Urinary bladder (tissue), 4 donors: ENCODE results near the gene NGRN. TPM values are rescaled to one million over a fixed set of nuclear protein-coding genes. Genes with fewer than 3 reads are reported as not detected.

Experiments used
- DNase-seq: peaks from one replicate; pipeline ENCODE4 v3.0.0-alpha.2; 2015; ENCODE audit errors: extremely low spot score
- H3K27ac ChIP-seq: one replicate; pipeline ENCODE4 v1.5.1; 2013; ENCODE audit warnings: low read depth, mild to moderate bottlenecking, moderate library complexity
- H3K36me3 ChIP-seq: one replicate; pipeline ENCODE4 v1.6.1; 2013; ENCODE audit warnings: mild to moderate bottlenecking, moderate library complexity; ENCODE audit not compliant: insufficient read depth
- H3K4me1 ChIP-seq: one replicate; pipeline ENCODE4 v1.6.1; 2013; ENCODE audit warnings: mild to moderate bottlenecking, moderate library complexity; ENCODE audit not compliant: insufficient read depth
- H3K4me3 ChIP-seq: one replicate; pipeline ENCODE4 v1.5.1; 2013; ENCODE audit warnings: low read depth, low read length
- WGBS: extraction: QIAGEN DNeasy Blood & Tissue Kit; methylation state at CpG from one replicate; pipeline ENCODE4 v1.1.7; 2013; 5-methylcytosine and 5-hydroxymethylcytosine counted together
- polyA plus RNA-seq: library from polyadenylated mRNA; stranded (reverse); fragments of 200-250 nt; gene quantifications from one replicate; pipeline ENCODE4 v1.2.3, GENCODE V29; 2013
- total RNA-seq: library from RNA; depleted of rRNA; stranded (reverse); fragments of >200 nt; gene quantifications from one replicate; pipeline ENCODE4 v1.2.3, GENCODE V29; 2014
- donor health status: healthy with polysubstance abuse.
- donor health status: healthy.

Gene NGRN
- total and polyA plus RNA-seq, 2 donors, result 72.2 to 104 TPM

DNA sequence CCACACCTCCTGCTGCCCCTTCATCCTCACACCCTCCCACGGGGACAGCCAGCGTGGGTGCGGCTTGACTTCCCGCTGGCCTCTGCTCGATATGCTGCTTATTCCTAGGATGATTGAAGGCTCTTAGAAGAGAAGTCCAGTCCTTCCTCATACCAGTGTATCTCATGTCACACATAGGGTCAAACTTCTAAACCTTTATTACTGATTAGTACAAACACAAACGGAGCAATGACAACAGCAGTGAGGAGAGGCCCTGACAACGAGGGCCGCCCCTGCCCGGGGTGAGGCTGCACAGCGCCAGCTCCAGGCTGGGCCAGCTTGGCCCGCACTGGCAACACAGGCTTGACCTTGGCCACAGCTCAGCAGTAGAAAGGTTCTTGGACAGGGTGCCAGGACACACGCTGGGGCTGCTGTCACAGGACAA is 35.4 kb upstream of the NGRN start:
- 73% methylated on average over 12 of the region's 12 CpGs for WGBS
- Histone ChIP-seq H3K4me3 (no peak overlapping the region), H3K27ac (no peak overlapping the region), H3K4me1 (no peaks in the 10 kb centered on the region), H3K36me3 (peaks cover 9% of the 10 kb centered on the region)
- no peak for DNase-seq

DNA sequence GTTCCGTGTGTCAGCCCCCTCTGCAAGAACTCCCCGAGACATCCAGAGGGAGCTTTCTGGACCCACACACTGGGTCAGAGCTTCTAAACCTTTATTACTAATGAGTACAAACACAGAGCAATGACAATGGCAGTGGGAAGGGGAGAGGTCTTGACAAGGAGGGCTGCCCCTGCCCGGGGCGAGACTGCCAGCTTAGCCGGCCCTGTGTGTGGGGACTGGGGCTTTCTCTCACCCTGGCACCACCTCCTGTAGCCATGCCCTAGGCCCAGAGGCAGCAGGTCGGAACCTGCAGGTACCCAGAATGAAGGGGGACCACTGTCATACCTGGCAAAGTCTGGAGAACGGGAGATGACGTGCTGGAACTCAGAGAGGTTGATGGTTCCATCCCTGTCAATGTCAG is 34.9 kb upstream of the NGRN start:
- Histone ChIP-seq H3K27ac (peak overlapping the region; percentile 25), H3K4me3 (no peak overlapping the region), H3K36me3 (peaks cover 6% of the 10 kb centered on the region), H3K4me1 (no peaks in the 10 kb centered on the region)
- no peak for DNase-seq
- 88% methylated on average over 8 of the region's 8 CpGs for WGBS

DNA sequence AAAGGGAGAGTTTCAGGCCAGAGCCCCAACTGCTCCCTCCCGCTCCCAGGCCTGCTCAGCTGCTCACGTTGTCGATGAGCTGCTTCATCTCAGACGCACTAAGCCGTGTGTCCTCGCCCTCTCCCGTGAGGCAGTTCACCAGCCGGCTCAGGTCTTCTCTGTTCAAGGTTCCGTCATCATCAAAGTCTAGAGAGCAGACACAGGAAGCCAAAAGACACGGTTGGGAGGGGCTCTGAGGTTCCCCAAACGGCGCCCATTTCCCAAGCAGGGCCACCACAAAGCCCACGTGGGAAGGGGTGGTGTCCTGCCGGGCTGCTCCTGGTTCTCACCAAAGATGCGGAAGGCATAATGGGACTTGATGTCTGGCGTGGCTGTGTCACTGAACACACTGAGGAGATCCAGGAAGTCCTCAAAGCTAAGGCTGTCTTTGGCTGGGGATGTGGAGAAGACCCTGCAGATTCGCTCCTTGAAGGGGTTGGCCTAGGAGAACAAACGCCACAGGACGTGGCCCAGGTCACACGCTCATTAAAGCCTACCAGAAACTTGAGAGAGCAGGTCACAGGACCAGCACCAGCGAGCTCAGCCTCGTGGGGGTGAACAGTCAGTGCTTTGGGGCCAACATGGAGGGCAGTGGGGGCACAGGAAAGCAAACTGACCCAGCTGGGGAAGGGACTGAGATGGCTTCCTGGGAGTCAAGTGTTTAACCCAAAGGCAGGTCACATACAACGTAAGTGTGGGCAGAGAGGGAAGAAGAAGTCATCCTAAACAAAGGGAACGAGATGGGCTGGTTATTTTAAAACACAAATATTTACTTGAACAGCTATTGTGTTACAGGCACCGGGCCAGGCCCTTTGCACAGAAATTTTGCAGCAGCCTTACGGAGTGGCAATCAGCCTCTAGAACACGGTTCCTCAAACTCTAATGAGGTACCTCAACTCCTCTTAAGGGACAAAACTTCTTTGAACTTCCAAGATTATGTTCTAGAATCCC is 34.1 kb upstream of the NGRN start:
- H3K27ac ChIP-seq, result peak overlapping the region; percentile 50
- 67% methylated on average over 27 of the region's 27 CpGs for WGBS
- no peak for DNase-seq

DNA sequence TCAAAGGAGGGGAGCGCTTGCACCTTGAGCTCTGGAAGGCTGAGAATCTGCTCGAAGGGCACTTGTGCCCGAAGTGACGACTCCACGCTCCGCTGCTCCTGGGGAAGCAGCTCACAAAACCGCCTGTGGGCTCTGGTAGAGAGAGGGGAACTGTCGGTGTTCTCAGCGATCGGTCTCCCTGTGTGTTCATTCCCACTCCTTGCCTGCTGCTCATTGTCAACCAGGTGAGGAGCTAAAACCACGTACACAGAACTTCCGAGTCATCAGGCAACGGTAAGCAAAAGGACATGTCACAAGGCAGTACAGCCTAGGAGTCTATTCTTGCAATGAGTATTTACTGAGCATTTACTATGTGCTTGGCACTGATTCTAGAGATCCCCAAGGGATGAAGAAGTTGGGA is 33.3 kb upstream of the NGRN start:
- 87% methylated on average over 13 of the region's 13 CpGs for WGBS
- H3K4me3 ChIP-seq, result no peak overlapping the region

More for the DNA sequence above, 34.1 kb upstream of the NGRN start:
- Histone ChIP-seq H3K36me3 (peaks cover 3% of the 10 kb centered on the region), H3K4me1 (no peaks in the 10 kb centered on the region), H3K4me3 (no peak overlapping the region)

DNA sequence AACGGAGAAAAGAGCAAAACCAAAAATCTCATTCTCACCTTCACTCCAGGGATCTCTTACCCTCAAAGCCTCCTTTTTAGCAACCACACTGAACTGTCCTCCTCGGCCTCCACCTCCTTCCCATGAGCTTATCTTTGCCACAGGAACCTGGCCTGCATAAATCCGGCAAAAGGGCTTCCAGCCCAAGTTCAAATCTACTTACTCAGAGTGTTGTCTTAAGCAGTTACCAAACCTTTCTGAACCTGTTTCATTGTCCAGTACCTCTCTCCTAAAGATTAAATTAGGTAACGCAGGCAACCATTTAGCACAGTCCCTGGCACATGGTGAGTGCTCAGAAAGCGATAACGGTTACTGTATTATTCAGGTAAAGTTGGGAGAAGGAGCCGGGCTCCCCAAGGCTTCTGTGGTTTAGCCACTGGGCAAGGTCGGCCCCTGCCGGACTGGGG is 32.5 kb upstream of the NGRN start:
- no peak for DNase-seq
- H3K4me3 ChIP-seq, result peak overlapping the region; percentile 74
- no peaks in the 10 kb centered on the region for H3K4me1 ChIP-seq
- 12% methylated on average over 9 of the region's 9 CpGs for WGBS
- H3K27ac ChIP-seq, result peak overlapping the region; percentile 89
- peaks cover 2% of the 10 kb centered on the region for H3K36me3 ChIP-seq

More for the DNA sequence above, 33.3 kb upstream of the NGRN start:
- peaks cover 2% of the 10 kb centered on the region for H3K36me3 ChIP-seq
- no peak overlapping the region for H3K27ac ChIP-seq
- DNase-seq, result no peak
- H3K4me1 ChIP-seq, result no peaks in the 10 kb centered on the region

DNA sequence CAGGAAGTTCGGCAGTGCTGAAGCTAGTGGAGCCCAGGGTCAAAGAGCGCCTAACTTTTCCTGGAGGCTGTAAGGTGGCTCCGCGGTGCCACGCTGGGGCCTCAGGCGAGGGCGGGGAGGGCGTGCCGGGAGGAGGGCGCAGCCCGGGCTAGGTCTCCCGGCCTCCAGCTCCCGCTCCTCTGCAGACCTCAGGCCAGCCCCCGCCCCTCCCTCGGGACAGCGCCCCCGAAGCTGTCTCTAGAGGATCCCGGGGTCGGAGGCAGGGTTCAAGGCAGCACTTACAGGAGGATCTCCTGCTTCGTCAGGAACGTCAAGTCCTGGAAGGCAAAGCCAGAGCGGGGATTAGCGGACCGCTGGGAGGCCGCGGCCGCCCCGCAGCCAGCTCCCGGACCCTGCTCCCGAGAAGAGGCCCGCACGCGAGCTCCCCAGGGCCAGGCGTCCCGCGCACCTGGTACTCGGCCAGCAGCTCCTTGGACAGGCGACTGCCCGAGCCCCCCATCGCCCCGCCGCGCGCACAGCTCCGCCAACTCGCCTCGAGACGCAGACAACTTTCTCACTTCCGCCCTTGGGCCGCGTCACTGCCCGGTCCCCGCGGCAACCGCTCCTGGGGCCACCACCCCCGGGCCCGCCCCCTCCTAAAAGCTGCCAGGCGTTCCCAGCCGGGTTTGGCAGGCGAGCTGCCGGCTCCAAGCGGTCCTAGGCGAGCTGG is 31.9 kb upstream of the NGRN start, which contains the start of gene CIB1:
Gene CIB1 (minus strand): TSS at position 555 of the 709 bp plus-strand sequence. CDS start 56 bp downstream, at position 499.
- DNase-seq, result peak; percentile 73
- peaks cover 2% of the 10 kb centered on the region for H3K36me3 ChIP-seq
- H3K4me3 ChIP-seq, result peak within 1 kb of the TSS; percentile 74
- peak within 1 kb of the TSS; percentile 89 for H3K27ac ChIP-seq
- no peaks in the 10 kb centered on the region for H3K4me1 ChIP-seq
- under 1% methylated on average over 63 of the region's 63 CpGs for WGBS

DNA sequence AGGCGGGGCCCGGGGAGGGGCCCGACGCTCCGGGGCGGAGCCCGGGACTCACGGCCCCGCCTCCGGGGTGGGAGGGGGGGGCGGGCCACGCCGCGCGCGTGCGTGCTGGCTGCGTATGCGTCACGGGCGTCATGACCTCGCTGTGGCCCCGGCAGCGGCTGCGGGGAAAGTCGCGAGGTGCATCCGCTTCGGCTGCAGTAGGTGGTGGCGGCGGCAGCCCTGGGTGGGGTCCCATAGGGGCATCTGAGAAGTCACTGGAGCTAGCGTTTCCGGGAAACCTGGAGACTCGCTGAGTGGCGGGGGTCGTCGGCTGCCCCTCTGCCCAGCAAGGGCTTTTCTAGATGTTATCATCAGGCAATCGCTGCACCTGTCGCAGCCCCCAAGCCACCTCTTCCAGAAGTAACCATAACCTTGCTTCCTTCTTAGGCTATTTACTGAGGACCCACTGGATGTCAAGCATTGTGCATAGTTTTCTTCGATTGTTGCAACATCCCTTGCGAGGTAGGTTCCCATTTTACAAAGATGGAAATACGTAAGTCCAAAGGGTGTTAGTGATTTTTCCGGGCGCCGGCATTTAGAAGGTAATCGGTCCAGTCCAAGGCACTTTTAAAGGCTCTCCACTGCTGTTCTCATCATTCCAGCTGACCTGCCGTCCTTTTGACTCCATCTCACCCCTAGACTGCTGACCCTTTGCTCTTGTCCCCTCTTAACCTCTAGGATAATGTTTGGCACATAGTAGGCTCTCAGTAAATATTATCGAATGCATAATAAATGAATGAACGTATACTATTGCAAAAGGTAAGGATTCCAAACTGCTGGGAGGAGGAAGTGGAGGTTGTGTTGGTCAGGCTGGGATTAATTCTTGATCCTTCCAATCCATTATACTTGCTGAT is 31.1 kb upstream of the NGRN start, which contains the start of gene GDPGP1:
Gene GDPGP1 (plus strand): TSS at position 114 of the 893 bp plus-strand sequence. CDS start 6,700 bp downstream, outside the sequence.
- WGBS, result 6% methylated on average over 49 of the region's 49 CpGs
- Histone ChIP-seq H3K4me3 (peak within 1 kb of the TSS; percentile 74), H3K4me1 (no peaks in the 10 kb centered on the region), H3K36me3 (no peaks in the 10 kb centered on the region), H3K27ac (peak within 1 kb of the TSS; percentile 89)
- DNase-seq, result no peak

DNA sequence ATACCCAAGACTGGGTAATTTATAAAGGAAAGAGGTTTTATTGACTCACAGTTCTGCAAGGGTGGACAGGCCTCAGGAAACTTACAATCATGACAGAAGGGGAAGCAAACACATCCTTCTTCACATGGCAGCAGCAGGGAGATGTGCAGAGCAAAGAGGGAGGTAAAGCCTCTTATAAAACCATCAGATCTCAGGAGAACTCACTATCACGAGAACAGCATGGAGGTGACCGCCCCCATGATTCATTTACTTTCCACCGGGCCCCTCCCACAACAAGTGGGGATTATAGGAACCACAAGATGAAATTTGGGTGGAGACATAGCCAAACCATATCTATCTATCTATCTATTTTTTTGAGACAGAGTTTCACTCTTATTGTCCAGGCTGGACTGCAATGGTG is 26.1 kb upstream of the NGRN start:
- H3K27ac ChIP-seq, result no peak overlapping the region
- 84% methylated on average over 3 of the region's 3 CpGs for WGBS
- H3K36me3 ChIP-seq, result no peaks in the 10 kb centered on the region
- no peaks in the 10 kb centered on the region for H3K4me1 ChIP-seq
- no peak for DNase-seq
- H3K4me3 ChIP-seq, result no peak overlapping the region

DNA sequence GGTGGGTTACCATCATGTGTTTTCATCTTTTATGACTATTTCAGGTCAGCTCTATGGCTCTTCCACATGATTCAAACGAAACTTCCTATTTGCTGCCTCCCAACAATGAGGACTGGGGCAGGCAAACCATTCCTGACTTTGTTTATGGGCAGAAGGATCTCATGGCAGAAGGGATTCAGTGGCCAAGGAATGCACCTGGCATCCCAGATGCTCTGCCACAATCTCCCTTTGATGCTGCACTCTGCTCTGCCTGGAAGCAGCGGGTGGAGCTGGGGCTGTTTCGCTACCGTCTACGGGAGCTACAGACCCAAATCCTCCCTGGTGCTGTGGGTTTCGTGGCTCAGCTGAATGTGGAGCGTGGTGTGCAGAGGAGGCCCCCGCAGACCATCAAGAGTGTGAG is 24.6 kb upstream of the NGRN start:
- Histone ChIP-seq H3K36me3 (no peaks in the 10 kb centered on the region), H3K27ac (no peak overlapping the region), H3K4me1 (no peaks in the 10 kb centered on the region), H3K4me3 (no peak overlapping the region)
- 88% methylated on average over 8 of the region's 8 CpGs for WGBS
- no peak for DNase-seq

DNA sequence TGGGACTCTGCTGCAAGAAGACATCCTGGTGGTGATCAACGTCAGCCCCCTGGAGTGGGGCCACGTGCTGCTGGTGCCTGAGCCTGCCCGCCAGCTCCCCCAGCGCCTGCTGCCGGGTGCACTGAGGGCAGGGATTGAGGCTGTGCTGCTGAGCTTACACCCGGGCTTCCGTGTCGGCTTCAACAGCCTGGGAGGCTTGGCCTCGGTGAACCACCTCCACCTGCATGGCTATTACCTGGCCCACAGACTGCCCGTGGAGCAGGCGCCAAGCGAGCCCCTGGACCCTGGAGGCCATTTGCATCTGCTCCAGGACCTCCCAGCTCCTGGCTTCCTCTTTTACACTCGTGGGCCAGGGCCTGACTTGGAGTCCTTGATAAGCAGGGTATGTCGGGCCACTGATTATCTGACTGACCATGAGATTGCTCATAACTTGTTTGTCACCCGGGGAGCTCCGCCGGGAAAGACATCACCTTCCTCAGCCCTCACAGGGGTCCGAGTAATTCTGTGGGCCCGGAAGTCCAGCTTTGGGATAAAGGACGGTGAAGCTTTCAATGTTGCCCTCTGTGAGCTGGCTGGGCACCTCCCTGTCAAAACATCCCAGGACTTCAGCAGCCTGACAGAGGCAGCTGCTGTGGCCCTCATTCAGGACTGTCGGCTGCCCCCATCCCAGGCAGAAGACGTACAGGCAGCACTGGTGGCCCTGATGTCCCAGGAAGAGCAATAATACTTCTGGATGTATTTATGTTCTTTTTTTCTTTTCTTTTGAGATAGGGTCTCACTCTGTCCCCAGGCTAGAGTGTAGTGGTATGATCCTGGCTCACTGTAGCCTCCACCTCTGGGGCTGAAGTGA is 23.9 kb upstream of the NGRN start:
- Histone ChIP-seq H3K27ac (no peak overlapping the region), H3K4me1 (no peaks in the 10 kb centered on the region), H3K36me3 (no peaks in the 10 kb centered on the region), H3K4me3 (no peak overlapping the region)
- DNase-seq, result no peak
- WGBS, result 81% methylated on average over 22 of the region's 22 CpGs

DNA sequence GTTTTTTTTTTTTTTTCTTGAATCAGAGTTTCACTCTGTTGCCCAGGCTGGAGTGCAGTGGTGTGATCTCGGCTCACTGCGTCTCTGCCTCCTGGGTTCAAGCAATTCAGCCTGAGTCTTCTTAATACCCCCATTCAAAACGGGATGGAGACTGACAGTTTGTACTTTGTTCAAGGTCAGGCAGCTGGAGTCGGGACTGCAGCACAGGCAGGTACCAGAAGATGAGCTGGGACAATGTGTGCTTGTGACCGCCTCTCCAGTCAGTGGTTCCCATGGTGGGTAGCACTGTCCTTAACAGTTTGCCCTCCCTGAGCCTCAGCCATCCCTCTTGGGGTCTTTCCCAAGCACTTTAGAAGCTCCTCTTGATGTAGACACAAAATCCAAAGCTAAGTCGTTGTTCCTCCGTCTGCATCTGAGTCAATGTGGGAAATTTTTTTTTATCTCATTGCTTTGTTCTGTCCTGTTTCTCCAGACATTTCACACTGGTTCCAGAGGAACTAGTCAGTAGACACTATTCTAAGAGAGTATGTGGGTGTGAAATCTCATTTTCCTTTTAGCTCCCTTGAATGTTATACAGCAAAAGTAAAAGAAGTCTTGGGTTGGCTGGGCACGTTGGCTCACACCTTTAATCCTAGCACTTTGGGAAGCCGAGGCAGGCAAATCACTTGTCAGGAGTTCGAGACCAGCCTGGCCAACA is 21.4 kb upstream of the NGRN start:
- no peak for DNase-seq
- WGBS, result 87% methylated on average over 10 of the region's 10 CpGs
- H3K4me1 ChIP-seq, result no peaks in the 10 kb centered on the region
- no peak overlapping the region for H3K27ac ChIP-seq
- no peak overlapping the region for H3K4me3 ChIP-seq
- no peaks in the 10 kb centered on the region for H3K36me3 ChIP-seq

DNA sequence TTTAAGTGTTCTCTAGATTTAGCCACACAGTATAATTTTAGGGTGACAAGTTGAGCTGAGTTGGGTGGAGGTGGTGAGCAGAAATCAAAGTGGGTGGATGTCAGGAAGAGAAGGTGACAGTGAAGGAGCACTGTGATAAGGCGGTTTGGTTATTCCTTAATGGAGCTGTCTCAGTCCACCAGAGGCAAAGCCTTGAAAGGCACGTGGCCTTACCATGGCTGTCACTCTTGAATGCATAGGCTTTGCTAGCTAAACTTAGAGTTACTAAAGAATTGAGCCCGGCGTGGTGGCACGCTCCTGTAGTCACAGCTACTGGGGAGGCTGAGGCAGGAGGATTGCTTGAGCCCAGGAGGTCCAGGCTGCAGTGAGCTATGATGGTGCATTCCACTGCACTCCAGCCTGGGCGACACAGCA is 16.7 kb upstream of the NGRN start:
- no peak for DNase-seq
- Histone ChIP-seq H3K36me3 (no peaks in the 10 kb centered on the region), H3K4me1 (no peaks in the 10 kb centered on the region), H3K4me3 (no peak overlapping the region), H3K27ac (no peak overlapping the region)
- WGBS, result 76% methylated on average over 6 of the region's 6 CpGs
